ENCODE measurements around the gene CYP3A4. TPM values are rescaled to one million over a fixed set of nuclear protein-coding genes. Genes with fewer than 3 reads are reported as not detected.
A peak's percentile ranks its signal among the peaks of the same experiment; 100 is the strongest.

CYP3A4 gene
- total and polyA plus RNA-seq, 2 of the 13 experiments (the other 11 are each of a cell fraction or from before 2014, with no cell fraction given) = 0.11 to 0.24 TPM

GRCh38 chr7:99829524-99830160 is 45.7 kb upstream of the CYP3A4 start (continued):
- TF ChIP-seq IRF9 (CRISPR knock-in tag; IDR thresholded peaks at IDR 0.05; ENCODE audit: borderline replicate concordance) (no peak), MTA3 (CRISPR knock-in tag; IDR thresholded peaks at IDR 0.05) (no peak), AKAP8 (CRISPR knock-in tag; IDR thresholded peaks at IDR 0.05) (no peak), CREM (IDR thresholded peaks at IDR 0.05) (peak; percentile 59), CREM (CRISPR knock-in tag; IDR thresholded peaks at IDR 0.05) (no peak), ZFAT (CRISPR knock-in tag; conservative IDR thresholded peaks at IDR 0.05) (no peak), PRDM4 (CRISPR knock-in tag; IDR thresholded peaks at IDR 0.05; ENCODE audit: borderline replicate concordance) (no peak), FLYWCH1 (CRISPR knock-in tag; IDR thresholded peaks at IDR 0.05) (no peak), GATAD2A (CRISPR knock-in tag; IDR thresholded peaks at IDR 0.05) (peak; percentile 87), NFKB2 (CRISPR knock-in tag; IDR thresholded peaks at IDR 0.05; ENCODE audit: borderline replicate concordance) (no peak), ZNF75D (CRISPR knock-in tag; IDR thresholded peaks at IDR 0.05; ENCODE audit: borderline replicate concordance) (no peak), ZFP82 (CRISPR knock-in tag; IDR thresholded peaks at IDR 0.05; ENCODE audit: borderline replicate concordance) (no peak), GMEB2 (CRISPR knock-in tag; IDR thresholded peaks at IDR 0.05; ENCODE audit: low read depth) (no peak), SNAPC2 (CRISPR knock-in tag; IDR thresholded peaks at IDR 0.05) (no peak), FOXO1 (CRISPR knock-in tag; IDR thresholded peaks at IDR 0.05) (no peak), ZNF556 (CRISPR knock-in tag; IDR thresholded peaks at IDR 0.05; ENCODE audit: borderline replicate concordance) (no peak), DR1 (CRISPR knock-in tag; IDR thresholded peaks at IDR 0.05) (0 out of 2 replicates have a peak, but pooled peaks have one; percentile 17), ZNF136 (CRISPR knock-in tag; IDR thresholded peaks at IDR 0.05; ENCODE audit: low read depth) (no peak), ZBTB7B (CRISPR knock-in tag; IDR thresholded peaks at IDR 0.05) (no peak), STAT5B (CRISPR knock-in tag; IDR thresholded peaks at IDR 0.05) (no peak), ZNF773 (CRISPR knock-in tag; IDR thresholded peaks at IDR 0.05; ENCODE audit: borderline replicate concordance) (no peak)
- TF ChIP-seq, protein P1, sequence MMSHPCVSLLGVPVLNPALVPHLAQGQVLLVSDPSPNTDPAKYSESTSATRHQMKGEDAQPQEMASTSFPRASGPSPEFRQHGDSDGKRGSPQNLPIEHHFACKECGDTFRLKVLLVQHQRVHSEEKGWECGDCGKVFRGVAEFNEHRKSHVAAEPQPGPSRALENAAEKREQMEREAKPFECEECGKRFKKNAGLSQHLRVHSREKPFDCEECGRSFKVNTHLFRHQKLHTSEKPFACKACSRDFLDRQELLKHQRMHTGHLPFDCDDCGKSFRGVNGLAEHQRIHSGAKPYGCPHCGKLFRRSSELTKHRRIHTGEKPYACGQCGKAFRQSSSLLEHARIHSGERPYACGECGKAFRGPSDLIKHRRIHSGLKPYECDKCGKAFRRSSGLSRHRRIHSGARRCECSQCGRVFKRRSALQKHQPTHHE (CRISPR knock-in tag; IDR thresholded peaks at IDR 0.05; ENCODE audit: borderline replicate concordance) = no peak
- TF ChIP-seq, protein P2, sequence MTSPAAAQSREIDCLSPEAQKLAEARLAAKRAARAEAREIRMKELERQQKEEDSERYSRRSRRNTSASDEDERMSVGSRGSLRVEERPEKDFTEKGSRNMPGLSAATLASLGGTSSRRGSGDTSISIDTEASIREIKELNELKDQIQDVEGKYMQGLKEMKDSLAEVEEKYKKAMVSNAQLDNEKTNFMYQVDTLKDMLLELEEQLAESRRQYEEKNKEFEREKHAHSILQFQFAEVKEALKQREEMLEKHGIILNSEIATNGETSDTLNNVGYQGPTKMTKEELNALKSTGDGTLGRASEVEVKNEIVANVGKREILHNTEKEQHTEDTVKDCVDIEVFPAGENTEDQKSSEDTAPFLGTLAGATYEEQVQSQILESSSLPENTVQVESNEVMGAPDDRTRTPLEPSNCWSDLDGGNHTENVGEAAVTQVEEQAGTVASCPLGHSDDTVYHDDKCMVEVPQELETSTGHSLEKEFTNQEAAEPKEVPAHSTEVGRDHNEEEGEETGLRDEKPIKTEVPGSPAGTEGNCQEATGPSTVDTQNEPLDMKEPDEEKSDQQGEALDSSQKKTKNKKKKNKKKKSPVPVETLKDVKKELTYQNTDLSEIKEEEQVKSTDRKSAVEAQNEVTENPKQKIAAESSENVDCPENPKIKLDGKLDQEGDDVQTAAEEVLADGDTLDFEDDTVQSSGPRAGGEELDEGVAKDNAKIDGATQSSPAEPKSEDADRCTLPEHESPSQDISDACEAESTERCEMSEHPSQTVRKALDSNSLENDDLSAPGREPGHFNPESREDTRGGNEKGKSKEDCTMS (CRISPR knock-in tag; conservative IDR thresholded peaks at IDR 0.05) = no peak

Measured in HepG2 (cell line).